SH-SY5Y (cell line): Measurements from ENCODE around the gene LSAMP.

ENCODE experiments used
- GATA2 ChIP-seq: IDR thresholded peaks from 2 replicates; pipeline ENCODE4 v1.6.1; 2011; ENCODE audit warnings: mild to moderate bottlenecking, low read depth, low read length
- GATA3 ChIP-seq: IDR thresholded peaks from 2 replicates; pipeline ENCODE4 v1.6.1; 2011; ENCODE audit warnings: low read depth, mild to moderate bottlenecking, low read length, moderate library complexity

GRCh38 chr3:116260491-116260890 is 184.8 kb downstream of the LSAMP start:
- TF ChIP-seq GATA3: no peak
- no peak for TF ChIP-seq GATA2
